Uterus (tissue), 4 donors: Measurements from ENCODE around the gene TANK. TPM values are rescaled to one million over a fixed set of nuclear protein-coding genes. Genes with fewer than 3 reads are reported as not detected.
"Not testable (repeated sequence)": the region's sequence is repeated elsewhere in the genome, so short reads cannot be mapped to it uniquely, and the experiment has no call there.

ENCODE experiments used
- DNase-seq, 2 donors: peaks; one replicate each; pipeline ENCODE4 v3.0.0-alpha.2; 2019 to 2020
- H3K27ac ChIP-seq, 2 donors: fragments of 200-600 bp; sonication (generic); 1 replicate in 1 of 2; 2 replicates in 1 of 2; pipeline ENCODE4 v1.5.1; 2016 to 2018
- H3K27me3 ChIP-seq, 2 donors: fragments of 200-600 bp; sonication (generic); one replicate each; pipeline ENCODE4 v1.5.1; 2018 to 2019; ENCODE audit warnings: control low read depth in 1 of 2
- H3K36me3 ChIP-seq, 2 donors: fragments of 200-600 bp; sonication (generic); one replicate each; pipeline ENCODE4 v1.5.1; 2019; ENCODE audit warnings: control low read depth in 1 of 2
- H3K4me1 ChIP-seq, 2 donors: fragments of 200-600 bp; sonication (generic); one replicate each; pipeline ENCODE4 v1.5.1; 2018 to 2019; ENCODE audit warnings: control low read depth in 1 of 2
- H3K4me3 ChIP-seq, 2 donors: fragments of 200-600 bp; sonication (generic); 1 replicate in 1 of 2; 2 replicates in 1 of 2; pipeline ENCODE4 v1.5.1; 2018 to 2019; ENCODE audit warnings: mild to moderate bottlenecking in 1 of 2
- H3K9me3 ChIP-seq, 2 donors: fragments of 200-600 bp; sonication (generic); one replicate each; pipeline ENCODE4 v1.5.1; 2019; ENCODE audit warnings: control low read depth in 1 of 2
- POLR2A ChIP-seq, 2 donors: fragments of 450-650 bp; IDR thresholded peaks; one replicate each; pipeline ENCODE4 v1.6.1; 2016; ENCODE audit warnings: antibody characterized with exemption in 2 of 2, mild to moderate bottlenecking in 1 of 2, moderate library complexity in 1 of 2
- intact Hi-C: fragments of 100-400 bp; cut with DNase I; formaldehyde crosslinking; loops from one replicate; pipeline ENCODE4 v1.15.1; 2023; ENCODE audit warnings: low total_unique reads
- total RNA-seq, 4 donors: library from RNA; depleted of rRNA in 3 of 4; stranded (reverse); fragments of >200 nt in 3 of 4; gene quantifications; one replicate each; pipeline versions ENCODE4 v1.1.0 to v1.2.4, GENCODE V29; 2014 to 2023
- TF ChIP-seq, protein P1 (sequence below), 4 experiments: fragments of 200-600 bp in 2 of 4; fragments of 450-650 bp in 2 of 4; sonication (generic) in 2 of 4; IDR thresholded peaks; one replicate each; pipeline ENCODE4 v1.5.1; 2016 to 2019; ENCODE audit warnings: antibody characterized with exemption in 4 of 4, mild to moderate bottlenecking in 2 of 4, moderate library complexity in 1 of 4
- donor health status: DM: yes; HTN: yes; CAD: no.

The TANK gene
- total RNA-seq, 4 donors from 2014 or later, result 56.6 to 131 (median 70.7) TPM

DNA sequence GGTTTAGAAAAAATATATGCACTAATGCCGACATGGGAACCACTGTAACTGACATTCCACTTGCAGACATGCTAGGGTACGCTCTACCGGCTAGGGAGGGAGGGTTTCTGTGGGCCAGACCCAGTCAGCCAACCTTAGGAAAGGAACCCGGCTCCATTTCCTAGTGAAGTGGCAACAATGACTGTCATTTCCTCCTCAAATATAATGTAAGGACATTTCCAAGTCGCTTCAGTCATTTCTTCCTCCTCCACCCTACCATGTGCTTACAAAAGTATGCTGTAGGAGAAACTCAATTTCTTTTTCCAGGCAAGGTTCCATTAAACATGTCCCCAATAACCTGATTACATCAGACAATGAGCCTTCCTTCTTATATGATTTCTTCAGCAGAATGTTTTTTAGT, 83.7 kb downstream of the TANK start:
- intact Hi-C loops, result no loop called here
- Histone ChIP-seq H3K9me3 (no peaks in the 10 kb centered on the region), H3K27ac (no peak overlapping the region), H3K4me1 (no peaks in the 10 kb centered on the region), H3K36me3 (no peaks in the 10 kb centered on the region), H3K4me3 (no peak overlapping the region), H3K27me3 (peaks cover 0 to 12% of the 10 kb centered on the region in 2 donors)
- no peak for DNase-seq
- TF ChIP-seq, protein P1, sequence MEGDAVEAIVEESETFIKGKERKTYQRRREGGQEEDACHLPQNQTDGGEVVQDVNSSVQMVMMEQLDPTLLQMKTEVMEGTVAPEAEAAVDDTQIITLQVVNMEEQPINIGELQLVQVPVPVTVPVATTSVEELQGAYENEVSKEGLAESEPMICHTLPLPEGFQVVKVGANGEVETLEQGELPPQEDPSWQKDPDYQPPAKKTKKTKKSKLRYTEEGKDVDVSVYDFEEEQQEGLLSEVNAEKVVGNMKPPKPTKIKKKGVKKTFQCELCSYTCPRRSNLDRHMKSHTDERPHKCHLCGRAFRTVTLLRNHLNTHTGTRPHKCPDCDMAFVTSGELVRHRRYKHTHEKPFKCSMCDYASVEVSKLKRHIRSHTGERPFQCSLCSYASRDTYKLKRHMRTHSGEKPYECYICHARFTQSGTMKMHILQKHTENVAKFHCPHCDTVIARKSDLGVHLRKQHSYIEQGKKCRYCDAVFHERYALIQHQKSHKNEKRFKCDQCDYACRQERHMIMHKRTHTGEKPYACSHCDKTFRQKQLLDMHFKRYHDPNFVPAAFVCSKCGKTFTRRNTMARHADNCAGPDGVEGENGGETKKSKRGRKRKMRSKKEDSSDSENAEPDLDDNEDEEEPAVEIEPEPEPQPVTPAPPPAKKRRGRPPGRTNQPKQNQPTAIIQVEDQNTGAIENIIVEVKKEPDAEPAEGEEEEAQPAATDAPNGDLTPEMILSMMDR (IDR thresholded peaks at IDR 0.05), result no peak
- TF ChIP-seq POLR2A (IDR thresholded peaks at IDR 0.05), result no peak

DNA sequence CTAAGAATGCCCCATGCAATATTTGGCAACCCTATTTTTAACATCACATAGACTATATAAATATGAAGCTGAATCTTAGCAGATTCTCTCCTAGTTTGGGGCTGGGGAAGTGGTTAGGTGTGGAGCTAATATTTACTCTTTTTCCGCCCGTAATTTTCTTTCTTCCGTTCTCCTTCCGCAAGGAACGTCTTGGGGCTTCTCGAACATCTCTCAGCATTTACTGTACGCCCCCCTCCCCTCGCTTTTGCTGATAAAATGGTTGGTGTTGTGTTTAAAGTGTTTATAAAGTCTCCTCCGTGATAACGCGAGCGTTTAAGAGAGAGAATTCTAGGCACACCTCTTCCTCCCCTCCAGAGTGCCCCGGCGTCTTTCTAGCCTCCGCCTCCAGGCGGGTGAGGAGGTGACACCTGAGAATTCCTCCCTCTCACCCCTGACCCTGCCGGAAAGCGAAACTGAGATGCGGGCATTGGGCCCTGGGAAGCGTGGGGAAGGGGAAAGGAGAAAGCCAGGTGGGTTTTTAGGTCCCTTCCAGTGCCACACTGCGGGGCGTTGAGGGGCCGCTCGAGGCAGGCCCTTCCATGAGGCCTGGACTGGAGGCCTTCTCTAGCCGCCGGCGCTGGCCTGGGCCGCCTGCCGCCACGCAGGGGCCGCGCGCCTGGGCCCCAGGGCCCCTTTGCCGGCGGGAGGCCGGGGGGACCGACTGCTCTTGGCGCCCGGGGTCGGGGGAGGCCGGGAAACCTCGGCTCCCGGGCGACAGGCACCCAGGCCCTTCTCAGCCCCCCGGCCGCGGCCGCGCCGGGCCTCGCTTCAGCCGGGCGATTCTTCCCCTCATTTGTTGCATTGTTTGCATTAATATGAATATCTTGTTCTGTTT, 84.4 kb downstream of the TANK start:
- intact Hi-C loops, H3K36me3 ChIP-seq: not testable (repeated sequence)

GRCh38 chr2:161245261-161245553, 85.0 kb downstream of the TANK start:
- TF ChIP-seq, protein P1 (IDR thresholded peaks at IDR 0.05), result no peak
- TF ChIP-seq POLR2A (IDR thresholded peaks at IDR 0.05), result no peak
- Histone ChIP-seq H3K4me1 (no peaks in the 10 kb centered on the region), H3K36me3 (no peaks in the 10 kb centered on the region), H3K27me3 (peaks cover 0 to 12% of the 10 kb centered on the region in 2 donors), H3K27ac (no peak overlapping the region), H3K4me3 (no peak overlapping the region), H3K9me3 (no peaks in the 10 kb centered on the region)
- DNase-seq, result no peak
- intact Hi-C loops, result no loop called here

More for the DNA sequence above, 84.4 kb downstream of the TANK start:
- H3K27ac ChIP-seq, DNase-seq, H3K9me3 ChIP-seq, H3K4me3 ChIP-seq, H3K4me1 ChIP-seq: not testable (repeated sequence)
- peaks cover 0 to 12% of the 10 kb centered on the region in 2 donors for H3K27me3 ChIP-seq

DNA sequence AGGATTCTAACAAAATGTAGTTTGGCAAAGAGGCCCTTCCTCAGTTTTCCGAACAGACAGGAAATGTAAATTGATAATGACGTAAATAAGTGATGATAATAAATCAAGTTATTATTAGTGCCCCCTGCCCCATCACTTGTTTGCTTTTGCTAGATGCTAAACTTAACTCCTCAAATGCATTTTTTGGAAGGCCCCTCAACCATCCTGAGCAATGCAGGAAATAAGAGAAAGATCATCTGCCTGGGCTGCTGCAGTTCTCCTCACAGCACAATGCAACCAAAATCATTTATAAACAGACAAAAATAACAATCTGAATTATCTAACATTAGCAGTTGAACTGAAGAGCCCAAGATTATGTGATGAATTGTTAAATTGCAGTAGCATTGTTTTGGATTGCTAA, 85.4 kb downstream of the TANK start:
- Histone ChIP-seq H3K36me3 (no peaks in the 10 kb centered on the region), H3K9me3 (no peaks in the 10 kb centered on the region), H3K27me3 (peaks cover 0 to 12% of the 10 kb centered on the region in 2 donors), H3K27ac (no peak overlapping the region), H3K4me3 (no peak overlapping the region), H3K4me1 (no peaks in the 10 kb centered on the region)
- intact Hi-C loops, result no loop called here
- no peak for DNase-seq
- TF ChIP-seq POLR2A (IDR thresholded peaks at IDR 0.05), result no peak
- TF ChIP-seq, protein P1 (IDR thresholded peaks at IDR 0.05), result no peak

DNA sequence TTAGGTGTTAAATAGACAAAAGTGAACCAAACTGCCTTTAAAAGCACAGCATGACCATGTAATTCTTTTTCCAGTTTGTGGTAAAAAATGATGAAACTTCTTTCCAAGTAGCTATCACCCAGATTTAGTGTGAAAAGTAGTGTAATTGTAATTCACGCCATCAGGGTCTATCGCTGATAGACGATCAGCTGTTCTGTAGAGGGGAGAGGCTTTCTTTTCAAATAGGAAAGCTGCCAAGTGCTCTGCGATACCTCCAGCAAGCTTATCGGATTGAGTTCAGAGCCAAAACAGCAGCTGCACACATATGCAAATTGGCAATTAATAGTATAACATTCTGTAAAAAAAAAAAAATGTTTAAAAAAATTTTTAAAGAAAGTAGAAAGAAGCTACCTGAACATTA, 86.1 kb downstream of the TANK start:
- Histone ChIP-seq H3K27me3 (peaks cover 0 to 12% of the 10 kb centered on the region in 2 donors), H3K27ac (no peak overlapping the region), H3K4me1 (no peaks in the 10 kb centered on the region), H3K9me3 (no peaks in the 10 kb centered on the region), H3K4me3 (no peak overlapping the region), H3K36me3 (no peaks in the 10 kb centered on the region)
- no peak for DNase-seq
- intact Hi-C loops, result no loop called here
- no peak for TF ChIP-seq POLR2A (IDR thresholded peaks at IDR 0.05)
- TF ChIP-seq, protein P1 (IDR thresholded peaks at IDR 0.05), result no peak
